Stimulated activated CD4-positive, alpha-beta T cell treated with anti-CD3 and anti-CD28 coated beads, Interleukin-15, amount 100 ng/mL, for 48 hours (primary cell): ENCODE data around the gene ANKMY1.

Experiments used
- DNase-seq, 2 donors: peaks; one replicate each; pipeline ENCODE4 v3.0.0-alpha.2; 2020; ENCODE audit warnings: low read depth in 2 of 2

The ANKMY1 gene

DNA sequence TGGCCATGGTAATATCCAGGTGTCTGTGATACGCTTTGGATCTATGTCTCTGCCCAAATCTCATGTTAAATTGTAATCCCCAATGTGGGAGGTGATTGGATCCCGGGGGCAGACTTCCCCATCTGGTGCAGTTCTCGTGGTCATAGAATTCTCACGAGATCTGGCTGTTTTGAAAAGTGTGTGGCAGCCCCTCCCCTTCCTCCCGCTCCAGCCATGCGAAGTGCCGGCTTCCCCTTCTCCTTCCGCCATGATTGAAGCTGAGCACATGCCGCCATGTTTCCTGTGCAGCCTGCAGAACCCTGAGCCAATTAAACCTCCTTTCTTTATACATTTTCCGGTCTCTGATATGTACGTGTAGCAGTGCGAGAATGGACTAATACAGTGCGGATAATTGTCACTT, 79.9 kb downstream of the ANKMY1 start:
- no peak for DNase-seq

- no peak for DNase-seq
Measured at GRCh38 chr2:240473211-240473610, 84.6 kb downstream of the ANKMY1 start.

DNA sequence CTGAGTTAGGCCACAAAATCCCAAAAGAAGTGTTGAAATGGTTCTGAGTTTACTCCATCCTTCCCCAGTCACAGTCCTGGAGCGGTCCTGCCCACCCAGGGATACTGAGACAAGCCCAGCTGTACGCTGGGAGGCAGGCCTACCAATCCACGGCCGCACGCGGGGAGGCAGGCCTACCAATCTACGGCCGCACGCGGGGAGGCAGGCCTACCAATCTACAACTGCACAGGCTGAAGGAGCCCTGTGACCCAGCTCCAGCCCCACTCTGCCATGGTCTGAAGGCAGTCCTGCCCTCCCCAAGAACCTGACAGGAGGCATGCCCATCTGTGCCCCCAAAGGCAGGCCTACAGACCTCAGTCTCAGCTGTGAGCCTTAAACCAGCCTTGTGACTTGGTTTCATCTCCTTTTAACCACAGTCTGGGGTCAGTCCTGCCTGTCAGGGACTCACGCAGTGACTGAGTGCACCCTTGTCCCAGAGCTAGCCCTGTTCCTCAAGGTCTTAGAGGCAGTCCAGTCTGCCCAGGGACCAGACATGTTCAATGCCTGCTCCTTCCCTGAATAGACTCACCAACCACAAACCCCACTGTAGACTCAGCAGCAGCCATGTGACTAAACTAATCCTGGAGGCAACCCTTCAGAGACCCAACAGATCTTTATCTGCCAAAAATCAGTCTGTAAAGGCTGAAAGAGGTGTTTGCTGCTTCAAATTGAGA, 85.6 kb downstream of the ANKMY1 start:
- DNase-seq: no peak

DNA sequence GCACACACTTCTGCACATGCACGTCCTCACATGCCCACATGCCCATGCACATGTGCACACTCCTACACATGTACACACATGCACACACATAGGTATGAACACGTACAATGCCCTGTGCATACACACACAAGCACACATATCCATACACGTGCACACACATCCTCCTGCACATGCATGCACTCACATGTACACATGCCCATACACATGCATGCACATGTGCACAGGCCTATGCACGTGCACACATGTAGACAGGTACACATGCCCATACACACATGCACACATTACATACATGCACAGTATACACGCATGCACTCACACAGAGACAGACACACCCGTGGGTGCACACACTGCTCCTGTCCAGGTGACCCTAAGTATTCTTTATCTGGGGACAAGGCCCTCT, 88.0 kb downstream of the ANKMY1 start:
- no peak for DNase-seq

DNA sequence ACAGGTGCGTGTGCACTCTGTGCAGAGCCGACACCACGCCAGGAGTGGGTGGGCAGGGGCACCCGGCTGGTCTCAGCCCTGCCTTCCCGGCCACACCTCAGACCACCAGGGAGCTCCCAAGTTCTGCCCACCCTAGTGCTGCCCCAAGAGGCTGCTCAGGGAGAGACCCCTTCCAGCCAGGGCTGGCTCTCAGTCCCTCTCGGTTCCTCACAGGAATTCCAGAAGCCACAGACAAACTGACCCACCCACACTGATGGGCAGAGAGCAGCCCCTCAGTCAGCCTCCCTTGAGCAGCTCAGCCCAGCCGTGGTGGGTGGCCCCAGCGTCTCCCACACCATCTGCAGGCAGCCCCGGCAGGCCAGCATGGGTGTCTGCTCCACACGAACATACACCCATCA, 88.5 kb downstream of the ANKMY1 start:
- DNase-seq: no peak

DNA sequence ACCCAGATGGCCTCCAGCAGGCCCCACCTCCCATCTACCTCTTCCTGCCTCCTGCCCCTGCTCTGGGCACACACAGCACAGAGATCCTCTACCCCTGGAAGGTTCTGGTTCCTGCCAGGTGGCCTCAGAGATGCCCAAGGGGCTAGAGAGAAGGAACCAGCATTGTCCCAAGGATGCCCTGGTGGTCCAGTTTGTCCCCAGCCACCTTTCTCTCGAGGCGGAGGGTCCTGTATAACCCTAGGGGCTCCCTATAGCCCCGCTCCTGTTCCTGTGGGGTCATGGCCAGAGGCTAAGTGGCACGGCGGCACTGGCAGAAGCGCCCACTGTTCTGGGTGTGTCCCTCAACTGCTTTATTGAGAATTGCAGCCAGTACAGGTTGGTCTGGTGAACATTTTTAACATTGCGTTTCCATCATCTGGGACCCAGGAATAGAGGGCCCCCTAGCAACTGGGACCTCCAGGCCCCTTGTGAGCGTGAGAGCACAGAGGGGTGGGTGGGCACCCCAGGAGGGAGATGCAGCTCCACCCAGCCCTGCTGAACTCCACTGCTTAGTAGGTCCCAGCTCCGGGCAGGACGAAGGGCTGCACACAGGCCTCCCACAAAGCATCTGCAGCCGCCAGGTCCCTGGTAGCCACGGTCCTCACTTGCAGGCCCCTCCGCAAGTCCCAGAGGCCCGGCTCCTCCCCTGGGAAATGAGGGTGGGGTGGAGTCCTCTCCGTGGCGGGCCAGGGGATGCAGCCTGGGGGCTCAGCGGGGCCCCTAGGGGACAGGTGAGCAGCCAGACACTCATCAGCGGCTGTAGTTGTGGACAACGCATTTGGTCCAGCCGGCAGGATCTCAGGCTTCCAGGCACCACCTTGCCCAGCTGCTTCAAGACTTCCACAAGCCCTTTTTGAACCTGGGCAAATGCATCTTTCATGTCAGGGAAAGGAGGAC, 89.2 kb downstream of the ANKMY1 start:
- DNase-seq: no peak

DNA sequence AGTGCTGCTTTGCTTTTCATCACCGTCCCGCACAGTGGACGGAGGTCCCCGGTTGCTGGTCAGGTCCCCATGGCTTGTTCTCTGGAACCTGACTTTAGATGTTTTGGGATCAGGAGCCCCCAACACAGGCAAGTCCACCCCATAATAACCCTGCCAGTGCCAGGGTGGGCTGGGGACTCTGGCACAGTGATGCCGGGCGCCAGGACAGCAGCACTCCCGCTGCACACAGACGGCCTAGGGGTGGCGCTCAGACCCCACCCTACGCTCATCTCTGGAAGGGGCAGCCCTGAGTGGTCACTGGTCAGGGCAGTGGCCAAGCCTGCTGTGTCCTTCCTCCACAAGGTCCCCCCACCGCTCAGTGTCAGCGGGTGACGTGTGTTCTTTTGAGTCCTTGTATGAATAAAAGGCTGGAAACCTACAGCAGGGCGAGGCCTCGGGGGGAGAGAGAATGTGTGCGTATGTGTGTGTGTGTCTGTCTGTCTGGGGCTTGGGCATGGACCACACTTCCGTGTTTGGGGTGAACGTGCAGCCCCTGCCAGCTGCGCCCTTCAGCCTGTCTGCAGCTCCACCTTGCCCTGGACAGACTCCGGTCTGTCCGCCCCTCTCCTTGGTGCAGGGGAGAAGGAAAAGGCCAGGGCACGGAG, 90.0 kb downstream of the ANKMY1 start:
- DNase-seq: no peak

- DNase-seq: no peak
Measured at GRCh38 chr2:240467149-240467642, 90.6 kb downstream of the ANKMY1 start.

DNA sequence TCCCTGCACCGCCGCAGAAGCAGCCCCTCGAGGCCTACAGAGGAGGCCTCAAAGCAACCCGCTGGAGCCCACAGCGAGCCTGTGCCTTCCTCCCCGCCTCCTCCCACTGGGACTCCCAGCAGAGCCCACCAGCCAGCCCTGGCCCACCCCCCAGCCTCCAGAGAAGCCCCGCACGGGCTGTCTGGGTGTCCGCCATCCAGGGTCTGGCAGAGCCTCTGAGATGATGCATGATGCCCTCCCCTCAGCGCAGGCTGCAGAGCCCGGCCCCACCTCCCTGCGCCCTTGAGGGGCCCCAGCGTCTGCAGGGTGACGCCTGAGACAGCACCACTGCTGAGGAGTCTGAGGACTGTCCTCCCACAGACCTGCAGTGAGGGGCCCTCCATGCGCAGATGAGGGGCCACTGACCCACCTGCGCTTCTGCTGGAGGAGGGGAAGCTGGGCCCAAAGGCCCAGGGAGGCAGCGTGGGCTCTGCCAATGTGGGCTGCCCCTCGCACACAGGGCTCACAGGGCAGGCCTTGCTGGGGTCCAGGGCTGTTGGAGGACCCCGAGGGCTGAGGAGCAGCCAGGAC, 91.1 kb downstream of the ANKMY1 start:
- DNase-seq: no peak

DNA sequence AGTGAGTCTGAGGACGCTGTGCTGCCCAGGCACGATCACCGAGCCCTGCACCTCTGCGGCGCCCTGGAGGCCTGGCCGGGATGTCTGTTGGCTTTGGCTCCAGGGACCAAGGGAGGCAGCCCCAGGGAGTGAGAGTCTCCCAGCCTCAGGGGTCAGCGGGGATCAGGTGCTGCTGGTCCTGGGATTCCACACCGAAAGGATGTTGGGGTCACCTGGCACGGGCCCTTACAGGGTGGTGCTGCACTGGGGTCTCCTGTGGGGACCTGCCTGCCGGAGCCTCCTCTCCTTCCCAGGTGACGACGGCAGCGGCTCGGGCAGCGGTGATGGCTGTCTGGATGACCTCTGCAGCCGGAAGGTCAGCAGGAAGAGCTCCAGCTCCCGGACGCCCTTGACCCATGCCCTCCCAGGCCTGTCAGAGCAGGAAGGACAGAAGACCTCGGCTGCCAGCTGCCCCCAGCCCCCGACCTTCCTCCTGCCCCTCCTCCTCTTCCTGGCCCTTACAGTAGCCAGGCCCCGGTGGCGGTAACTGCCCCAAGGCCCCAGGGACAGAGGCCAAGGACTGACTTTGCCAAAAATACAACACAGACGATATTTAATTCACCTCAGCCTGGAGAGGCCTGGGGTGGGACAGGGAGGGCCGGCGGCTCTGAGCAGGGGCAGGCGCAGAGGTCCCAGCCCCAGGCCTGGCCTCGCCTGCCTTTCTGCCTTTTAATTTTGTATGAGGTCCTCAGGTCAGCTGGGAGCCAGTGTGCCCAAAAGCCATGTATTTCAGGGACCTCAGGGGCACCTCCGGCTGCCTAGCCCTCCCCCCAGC, 91.8 kb downstream of the ANKMY1 start:
- no peak for DNase-seq

DNA sequence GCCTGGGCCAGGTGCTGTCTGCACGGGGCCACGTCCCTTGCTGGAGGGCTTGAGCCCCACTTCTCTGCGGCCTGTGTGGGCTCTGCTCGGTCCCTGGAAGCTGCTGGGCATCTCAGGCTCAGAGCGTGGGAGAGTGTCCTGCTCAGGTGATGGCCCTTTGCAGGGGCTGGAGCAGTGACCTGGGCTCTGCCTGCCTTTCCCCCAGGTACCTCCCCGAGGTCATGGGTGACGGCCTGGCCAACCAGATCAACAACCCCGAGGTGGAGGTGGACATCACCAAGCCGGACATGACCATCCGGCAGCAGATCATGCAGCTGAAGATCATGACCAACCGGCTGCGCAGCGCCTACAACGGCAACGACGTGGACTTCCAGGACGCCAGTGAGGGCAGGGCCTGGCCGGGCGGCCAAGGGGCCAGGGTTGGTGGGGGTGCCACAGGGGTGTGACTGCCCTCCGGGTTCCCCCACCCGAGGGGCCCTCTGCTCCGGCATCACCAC, 92.5 kb downstream of the ANKMY1 start:
- no peak for DNase-seq

DNA sequence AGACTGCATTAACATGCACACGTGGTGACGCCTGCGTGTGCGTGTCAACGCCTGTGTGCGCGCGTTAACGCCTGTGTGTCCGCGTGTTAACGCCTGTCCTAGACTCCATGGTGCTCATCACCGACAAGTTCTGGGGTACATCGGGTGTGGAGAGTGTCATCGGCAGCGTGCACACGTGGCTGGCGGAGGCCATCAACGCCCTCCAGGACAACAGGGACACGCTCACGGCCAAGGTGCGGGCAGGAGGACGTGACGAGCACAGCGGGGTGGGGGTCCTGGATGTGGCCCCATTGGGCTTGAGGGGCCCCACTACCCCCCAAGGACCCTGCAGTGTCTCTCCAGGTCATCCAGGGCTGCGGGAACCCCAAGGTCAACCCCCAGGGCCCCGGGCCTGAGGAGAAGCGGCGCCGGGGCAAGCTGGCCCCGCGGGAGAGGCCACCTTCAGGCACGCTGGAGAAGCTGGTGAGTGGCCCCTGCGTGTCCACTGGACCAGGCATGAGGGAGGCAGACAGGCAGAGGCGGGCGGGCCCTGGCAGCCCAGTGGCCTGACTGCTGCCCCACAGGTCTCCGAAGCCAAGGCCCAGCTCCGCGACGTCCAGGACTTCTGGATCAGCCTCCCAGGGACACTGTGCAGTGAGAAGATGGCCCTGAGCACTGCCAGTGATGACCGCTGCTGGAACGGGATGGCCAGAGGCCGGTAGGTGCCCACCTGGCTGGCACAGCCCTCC, 93.1 kb downstream of the ANKMY1 start:
- DNase-seq: no peak

- DNase-seq: no peak
Measured at GRCh38 chr2:240463866-240464481, 93.8 kb downstream of the ANKMY1 start.

DNA sequence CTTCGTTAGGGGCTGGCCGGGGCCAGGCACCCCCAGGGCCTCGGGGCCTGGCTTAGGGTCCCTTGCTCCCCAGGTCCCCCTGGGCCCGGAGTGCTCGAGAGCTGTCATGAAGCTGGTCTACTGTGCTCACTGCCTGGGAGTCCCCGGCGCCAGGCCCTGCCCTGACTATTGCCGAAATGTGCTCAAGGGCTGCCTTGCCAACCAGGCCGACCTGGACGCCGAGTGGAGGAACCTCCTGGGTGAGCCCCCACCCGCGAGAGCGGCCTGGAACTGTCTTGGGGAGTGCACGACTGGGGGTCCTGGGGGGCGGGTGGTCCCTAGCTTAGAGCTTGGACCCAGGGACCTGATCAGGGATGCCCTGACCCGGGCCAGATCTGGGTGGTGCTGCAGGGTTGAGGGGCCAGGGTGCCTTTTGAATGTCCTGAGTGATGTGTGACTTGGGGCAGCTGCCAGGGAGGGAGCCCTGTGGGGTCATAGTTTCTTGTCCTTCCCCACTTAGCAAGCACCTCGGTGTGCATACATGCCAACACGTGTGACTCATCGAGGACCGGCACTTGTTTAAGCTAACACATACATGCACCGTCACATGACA, 94.4 kb downstream of the ANKMY1 start:
- DNase-seq: no peak

DNA sequence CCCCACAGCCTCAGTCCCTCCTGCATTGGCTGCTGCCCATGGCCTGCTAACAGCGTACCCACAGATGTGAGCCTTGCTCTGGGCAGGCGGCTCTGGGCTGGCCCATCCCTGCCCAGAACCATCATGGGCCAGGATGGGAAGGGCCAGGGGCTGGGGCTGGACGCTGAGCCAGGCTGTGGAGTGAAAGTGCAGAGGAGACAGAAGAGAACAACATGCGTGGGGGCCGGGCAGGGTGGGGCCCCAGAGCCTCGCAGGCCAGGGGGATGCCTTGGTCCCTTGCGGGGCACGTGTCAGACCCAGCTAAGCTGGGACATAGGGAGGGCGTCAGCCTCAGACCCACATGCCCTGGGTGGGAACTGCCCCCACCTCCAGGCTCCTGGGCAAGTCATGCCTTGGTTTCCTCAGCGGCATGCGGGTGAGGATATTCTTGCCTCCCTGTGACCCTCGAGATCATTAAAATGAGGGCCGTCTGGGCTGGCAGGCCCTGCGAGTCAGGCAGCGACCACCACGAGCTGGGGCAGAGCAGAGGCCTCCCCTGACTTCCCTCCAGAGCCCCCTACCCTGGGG, 95.0 kb downstream of the ANKMY1 start:
- DNase-seq: no peak

- no peak for DNase-seq
Measured at GRCh38 chr2:240462073-240462706, 95.6 kb downstream of the ANKMY1 start.

GRCh38 chr2:240461471-240462072, 96.2 kb downstream of the ANKMY1 start:
- no peak for DNase-seq

DNA sequence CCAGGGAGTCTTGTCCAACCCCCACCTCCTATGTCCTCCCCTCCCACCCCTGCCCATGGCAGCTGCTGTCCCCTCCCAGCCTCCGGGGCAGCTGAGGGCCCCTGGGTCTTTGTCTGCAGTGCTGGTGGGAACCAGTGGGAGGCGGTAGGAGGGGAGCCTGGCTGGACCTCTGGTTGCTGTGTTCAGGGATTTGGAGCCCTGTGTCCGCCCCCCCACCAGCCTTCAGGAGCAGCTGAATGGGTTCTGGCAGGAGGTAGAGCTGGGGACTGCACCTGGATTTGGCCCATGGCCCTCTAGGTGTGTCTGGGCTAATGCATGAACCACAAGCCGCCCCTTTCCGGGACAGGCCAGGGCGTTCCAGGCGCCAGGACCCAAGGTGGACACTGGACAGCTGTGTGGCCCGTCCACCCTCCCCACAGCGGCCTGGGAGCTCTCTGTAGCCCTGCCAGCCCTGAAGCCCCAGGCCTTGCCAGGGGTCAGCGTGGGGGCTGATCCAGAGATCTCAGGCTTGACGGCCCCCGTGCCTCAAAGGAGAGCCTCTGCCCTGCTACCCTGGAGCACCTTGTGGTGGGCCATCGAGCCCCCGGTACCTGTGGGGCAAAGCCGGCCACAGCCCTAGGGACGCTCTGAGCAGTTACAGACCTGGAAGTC, 96.9 kb downstream of the ANKMY1 start:
- no peak for DNase-seq
